ENCODE results near the gene MYO5A. TPM values are rescaled to one million over a fixed set of nuclear protein-coding genes. Genes with fewer than 3 reads are reported as not detected.

Gene MYO5A
- total RNA-seq, 2 experiments from 2014 or later: 19.2 to 22.6 TPM

DNA sequence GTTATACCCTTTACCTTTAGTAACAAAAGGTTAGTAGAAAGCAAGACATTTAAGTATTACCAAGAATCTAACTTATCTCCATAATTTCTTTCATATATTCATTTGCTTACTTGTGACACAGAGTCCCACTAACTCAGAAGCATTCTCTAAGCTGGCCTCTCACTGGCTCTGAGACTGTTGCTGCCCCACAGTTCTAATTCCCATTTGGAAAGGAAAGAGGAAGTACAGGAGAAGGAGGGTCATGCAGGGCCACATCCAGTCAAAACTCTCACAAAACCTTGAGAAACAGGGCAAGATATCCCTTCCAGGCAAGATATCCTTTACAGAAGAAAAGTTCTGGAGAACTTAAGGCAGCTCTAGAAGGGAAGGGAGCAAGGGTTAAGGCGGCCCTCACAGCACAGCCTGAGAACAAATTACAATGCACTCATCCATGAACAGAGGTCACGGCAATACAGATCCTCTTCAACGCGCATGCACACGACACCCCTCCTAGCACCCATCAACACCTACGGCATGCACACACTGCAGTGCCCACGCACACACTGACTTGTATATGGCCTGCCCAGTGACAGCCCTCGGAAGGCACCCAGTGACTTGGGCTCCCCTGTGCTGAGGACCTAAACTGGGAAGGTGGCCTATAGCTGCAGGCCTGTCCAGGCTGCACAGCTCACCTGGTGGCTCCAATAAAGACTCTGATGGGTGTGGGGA, 220.1 kb downstream of the MYO5A start:
- intact Hi-C loops (cut with micrococcal nuclease): no loop called here
- ChIA-PET POLR2A (interaction anchor here (1.4 kb wide), 1 partner anchor 17 kb away, joined by 3 read pairs; no protein-coding TSS in a partner anchor), CTCF (interaction anchor here (0.6 to 1.7 kb wide), 3 partner anchors 10 to 158 kb away, joined by 3 to 5 read pairs (median 3); no protein-coding TSS in a partner anchor)
- DNase-seq (no peak), ATAC-seq (no peak)
- no peak overlapping the region for H3K4me3 Mint-ChIP-seq
- H3K27ac Mint-ChIP-seq: no peak overlapping the region
- H3K36me3 Mint-ChIP-seq (ENCODE audit: low read depth): peaks cover 5% of the 10 kb centered on the region
- TF ChIP-seq, protein P1, sequence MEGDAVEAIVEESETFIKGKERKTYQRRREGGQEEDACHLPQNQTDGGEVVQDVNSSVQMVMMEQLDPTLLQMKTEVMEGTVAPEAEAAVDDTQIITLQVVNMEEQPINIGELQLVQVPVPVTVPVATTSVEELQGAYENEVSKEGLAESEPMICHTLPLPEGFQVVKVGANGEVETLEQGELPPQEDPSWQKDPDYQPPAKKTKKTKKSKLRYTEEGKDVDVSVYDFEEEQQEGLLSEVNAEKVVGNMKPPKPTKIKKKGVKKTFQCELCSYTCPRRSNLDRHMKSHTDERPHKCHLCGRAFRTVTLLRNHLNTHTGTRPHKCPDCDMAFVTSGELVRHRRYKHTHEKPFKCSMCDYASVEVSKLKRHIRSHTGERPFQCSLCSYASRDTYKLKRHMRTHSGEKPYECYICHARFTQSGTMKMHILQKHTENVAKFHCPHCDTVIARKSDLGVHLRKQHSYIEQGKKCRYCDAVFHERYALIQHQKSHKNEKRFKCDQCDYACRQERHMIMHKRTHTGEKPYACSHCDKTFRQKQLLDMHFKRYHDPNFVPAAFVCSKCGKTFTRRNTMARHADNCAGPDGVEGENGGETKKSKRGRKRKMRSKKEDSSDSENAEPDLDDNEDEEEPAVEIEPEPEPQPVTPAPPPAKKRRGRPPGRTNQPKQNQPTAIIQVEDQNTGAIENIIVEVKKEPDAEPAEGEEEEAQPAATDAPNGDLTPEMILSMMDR (IDR thresholded peaks at IDR 0.05): no peak
- H3K4me1 Mint-ChIP-seq (ENCODE audit: low read depth): peaks cover 3% of the 10 kb centered on the region
- H3K27me3 Mint-ChIP-seq: no peaks in the 10 kb centered on the region
- no peaks in the 10 kb centered on the region for H3K9me3 Mint-ChIP-seq

GRCh38 chr15:52307847-52308246, 220.8 kb downstream of the MYO5A start:
- no peak overlapping the region for H3K4me3 Mint-ChIP-seq
- CTCF ChIA-PET: interaction anchor here (0.6 kb wide), 1 partner anchor 159 kb away, joined by 3 read pairs; no protein-coding TSS in a partner anchor
- H3K27ac Mint-ChIP-seq: no peak overlapping the region
- TF ChIP-seq, protein P1 (IDR thresholded peaks at IDR 0.05): no peak
- peaks cover 6% of the 10 kb centered on the region for H3K4me1 Mint-ChIP-seq (ENCODE audit: low read depth)
- POLR2A ChIA-PET: interaction anchor here (1.4 kb wide), 1 partner anchor 18 kb away, joined by 3 read pairs; no protein-coding TSS in a partner anchor
- H3K9me3 Mint-ChIP-seq: no peaks in the 10 kb centered on the region
- no peak for ATAC-seq
- no peak for DNase-seq
- H3K27me3 Mint-ChIP-seq: no peaks in the 10 kb centered on the region
- no peaks in the 10 kb centered on the region for H3K36me3 Mint-ChIP-seq (ENCODE audit: low read depth)
- intact Hi-C loops (cut with micrococcal nuclease): no loop called here

DNA sequence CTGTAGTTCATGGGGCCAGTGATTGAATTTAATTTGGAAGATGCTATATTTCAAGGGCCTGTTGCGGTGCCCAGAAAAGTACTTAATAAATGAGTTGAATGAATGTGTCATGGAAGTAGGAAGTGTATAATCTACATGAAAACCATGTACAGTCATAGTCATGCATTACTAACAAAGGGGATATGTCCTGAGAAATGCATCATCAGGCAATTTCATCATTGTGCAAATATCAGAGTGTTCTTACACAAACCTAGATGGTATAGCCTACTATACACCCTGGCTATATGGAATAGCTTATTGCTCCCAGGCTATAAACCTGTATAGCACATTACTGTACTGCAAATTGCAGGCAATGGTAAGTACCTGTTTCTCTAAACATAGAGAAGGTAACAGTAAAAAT, 222.4 kb downstream of the MYO5A start:
- TF ChIP-seq, protein P1 (IDR thresholded peaks at IDR 0.05): no peak
- Mint-ChIP-seq H3K4me1 (ENCODE audit: low read depth) (peaks cover 6% of the 10 kb centered on the region), H3K36me3 (ENCODE audit: low read depth) (no peaks in the 10 kb centered on the region), H3K4me3 (no peak overlapping the region), H3K27me3 (no peaks in the 10 kb centered on the region), H3K27ac (no peak overlapping the region), H3K9me3 (no peaks in the 10 kb centered on the region)
- DNase-seq: no peak
- ATAC-seq: no peak
- ChIA-PET POLR2A (no interaction called here), CTCF (no interaction called here)
- intact Hi-C loops (cut with micrococcal nuclease): no loop called here

DNA sequence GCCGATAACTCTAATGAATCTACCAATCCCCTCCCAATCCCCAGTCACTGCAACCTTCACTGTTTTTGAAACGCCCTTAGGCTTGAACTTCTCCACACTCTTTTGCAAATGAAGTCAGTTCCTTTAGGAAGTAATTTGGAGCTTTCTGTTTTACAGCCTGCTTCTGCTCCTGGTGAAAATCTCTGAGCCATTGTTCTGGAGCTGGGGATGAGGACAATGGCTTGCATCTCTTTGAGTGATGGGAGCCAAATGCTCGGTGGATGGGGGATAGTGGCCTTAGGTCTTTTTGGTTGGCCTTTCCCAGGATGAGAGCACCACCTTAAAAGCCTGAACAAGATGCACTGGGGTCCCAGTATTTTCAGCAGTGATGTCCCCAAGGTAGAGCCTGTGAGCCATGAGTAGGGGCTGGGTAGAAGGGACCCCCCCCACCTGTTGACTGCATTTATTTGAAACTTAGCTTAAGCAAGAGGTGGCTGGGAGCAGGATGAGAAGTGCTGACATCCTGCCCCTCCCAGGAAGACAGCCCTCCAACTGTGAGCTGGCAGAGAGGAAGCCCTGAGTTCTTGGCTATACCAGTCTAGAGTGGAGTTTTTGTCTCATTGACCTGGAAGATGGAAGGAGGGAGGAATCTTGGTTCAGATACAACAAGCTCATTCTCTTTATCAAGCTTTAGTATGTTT, 225.4 kb downstream of the MYO5A start:
- POLR2A ChIA-PET: interaction anchor here (0.9 kb wide), 1 partner anchor 225 kb away, joined by 3 read pairs; no protein-coding TSS in a partner anchor
- no peak for ATAC-seq
- no peak overlapping the region for H3K4me3 Mint-ChIP-seq
- TF ChIP-seq, protein P1 (IDR thresholded peaks at IDR 0.05): no peak
- H3K36me3 Mint-ChIP-seq (ENCODE audit: low read depth): no peaks in the 10 kb centered on the region
- no peak overlapping the region for H3K27ac Mint-ChIP-seq
- CTCF ChIA-PET: interaction anchor here (0.6 to 1.8 kb wide), 4 partner anchors 11 to 231 kb away, joined by 3 to 5 read pairs (median 4); no protein-coding TSS in a partner anchor
- no peak for DNase-seq
- no peaks in the 10 kb centered on the region for H3K9me3 Mint-ChIP-seq
- peaks cover 2% of the 10 kb centered on the region for H3K27me3 Mint-ChIP-seq
- intact Hi-C loops (cut with micrococcal nuclease): no loop called here
- H3K4me1 Mint-ChIP-seq (ENCODE audit: low read depth): peaks cover 6% of the 10 kb centered on the region

All from activated CD8-positive, alpha-beta T cell treated with anti-CD3 and anti-CD28 coated beads for 36 hours (primary cell).